Esophagus muscularis mucosa (tissue), 4 donors: Measurements from ENCODE around the gene PRSS50. TPM values are rescaled to one million over a fixed set of nuclear protein-coding genes. Genes with fewer than 3 reads are reported as not detected.
"Not testable (repeated sequence)": the region's sequence is repeated elsewhere in the genome, so short reads cannot be mapped to it uniquely, and the experiment has no call there.

ENCODE experiments used
- DNase-seq: peaks from one replicate; pipeline ENCODE4 v3.0.0-alpha.2; 2017; ENCODE audit errors: extremely low spot score
- H3K27ac ChIP-seq, 4 donors: fragments of 200-600 bp; sonication (generic); replicated peaks in 1 of 4; 1 replicate in 3 of 4; 2 replicates in 1 of 4; pipeline ENCODE4 v1.5.1; 2016 to 2019; ENCODE audit warnings: mild to moderate bottlenecking in 1 of 4
- H3K27me3 ChIP-seq, 4 donors: fragments of 200-600 bp; sonication (generic); one replicate each; pipeline versions ENCODE4 v1.5.1 to v1.6.0; 2016 to 2019
- H3K36me3 ChIP-seq, 4 donors: fragments of 200-600 bp; sonication (generic); one replicate each; pipeline ENCODE4 v1.5.1; 2016 to 2019
- H3K4me1 ChIP-seq, 4 donors: fragments of 200-600 bp; sonication (generic); one replicate each; pipeline ENCODE4 v1.5.1; 2016 to 2019
- H3K4me3 ChIP-seq, 4 donors: fragments of 200-600 bp; sonication (generic); 1 replicate in 2 of 4; 2 replicates in 2 of 4; pipeline ENCODE4 v1.5.1; 2016 to 2019; ENCODE audit warnings: mild to moderate bottlenecking in 4 of 4, moderate library complexity in 1 of 4
- H3K9me3 ChIP-seq, 4 donors: fragments of 200-600 bp; sonication (generic); 1 replicate in 3 of 4; 2 replicates in 1 of 4; pipeline ENCODE4 v1.5.1; 2016 to 2019
- CTCF ChIP-seq, 3 experiments: fragments of 200-600 bp in 2 of 3; fragments of 450-650 bp in 1 of 3; sonication (generic) in 2 of 3; IDR thresholded peaks; one replicate each; pipeline ENCODE4 v1.5.1; 2017 to 2019; ENCODE audit warnings: antibody characterized with exemption in 3 of 3, mild to moderate bottlenecking in 2 of 3, moderate library complexity in 1 of 3
- EP300 ChIP-seq: sonication (generic); formaldehyde crosslinking; IDR thresholded peaks from one replicate; pipeline ENCODE4 v1.6.1; 2017; ENCODE audit warnings: antibody characterized with exemption
- POLR2A ChIP-seq: fragments of 450-650 bp; IDR thresholded peaks from one replicate; pipeline ENCODE4 v1.6.1; 2017; ENCODE audit warnings: antibody characterized with exemption, moderate library complexity, mild to moderate bottlenecking, low read depth
- POLR2AphosphoS5 ChIP-seq, 2 donors: sonication (generic); formaldehyde crosslinking; IDR thresholded peaks; one replicate each; pipeline ENCODE4 v1.6.1; 2017; ENCODE audit warnings: antibody characterized with exemption in 2 of 2
- WGBS: methylation state at CpG from one replicate; pipeline ENCODE4 v1.1.5; 2018; 5-methylcytosine and 5-hydroxymethylcytosine counted together
- intact Hi-C: fragments of 100-400 bp; cut with DNase I; formaldehyde crosslinking; loops from one replicate; pipeline ENCODE4 v1.15.1; 2023
- total RNA-seq, 4 donors: library from RNA; depleted of rRNA; stranded (reverse); fragments of >200 nt; gene quantifications; one replicate each; pipeline versions ENCODE4 v1.1.0 to v1.2.1, GENCODE V29; 2016

PRSS50 gene
- total RNA-seq, 4 donors from 2014 or later: 0.32 to 0.46 (median 0.42) TPM; not detected in 1

GRCh38 chr3:46756642-46757041 lies 39.0 kb upstream of the PRSS50 start:
- DNase-seq: no peak
- H3K27ac ChIP-seq: no peak overlapping the region
- H3K4me1 ChIP-seq: no peaks in the 10 kb centered on the region
- H3K36me3 ChIP-seq: no peaks in the 10 kb centered on the region
- no peak overlapping the region for H3K4me3 ChIP-seq
- intact Hi-C loops: no loop called here
- 93% methylated on average over 16 of the region's 31 CpGs for WGBS
- no peaks in the 10 kb centered on the region for H3K9me3 ChIP-seq
- H3K27me3 ChIP-seq: no peaks in the 10 kb centered on the region
- TF ChIP-seq POLR2AphosphoS5 (IDR thresholded peaks at IDR 0.05) (no peak), POLR2A (no peak), CTCF (IDR thresholded peaks at IDR 0.05) (no peak), EP300 (no peak)

GRCh38 chr3:46755646-46756045 lies 38.0 kb upstream of the PRSS50 start:
- no peaks in the 10 kb centered on the region for H3K27me3 ChIP-seq
- intact Hi-C loops: no loop called here
- WGBS: 88% methylated on average over 6 of the region's 6 CpGs
- no peaks in the 10 kb centered on the region for H3K9me3 ChIP-seq
- no peak for DNase-seq
- H3K4me1 ChIP-seq: no peaks in the 10 kb centered on the region
- H3K36me3 ChIP-seq: no peaks in the 10 kb centered on the region
- no peak overlapping the region for H3K27ac ChIP-seq
- H3K4me3 ChIP-seq: no peak overlapping the region
- no peak for TF ChIP-seq POLR2A
- no peak for TF ChIP-seq CTCF (IDR thresholded peaks at IDR 0.05)
- TF ChIP-seq EP300: no peak
- TF ChIP-seq POLR2AphosphoS5 (IDR thresholded peaks at IDR 0.05): no peak

GRCh38 chr3:46753127-46753526 lies 35.5 kb upstream of the PRSS50 start:
- intact Hi-C loops, H3K9me3 ChIP-seq, DNase-seq, H3K4me1 ChIP-seq, H3K4me3 ChIP-seq, H3K27me3 ChIP-seq, H3K36me3 ChIP-seq, H3K27ac ChIP-seq: not testable (repeated sequence)
- WGBS: 100% methylated on average over 3 of the region's 6 CpGs

DNA sequence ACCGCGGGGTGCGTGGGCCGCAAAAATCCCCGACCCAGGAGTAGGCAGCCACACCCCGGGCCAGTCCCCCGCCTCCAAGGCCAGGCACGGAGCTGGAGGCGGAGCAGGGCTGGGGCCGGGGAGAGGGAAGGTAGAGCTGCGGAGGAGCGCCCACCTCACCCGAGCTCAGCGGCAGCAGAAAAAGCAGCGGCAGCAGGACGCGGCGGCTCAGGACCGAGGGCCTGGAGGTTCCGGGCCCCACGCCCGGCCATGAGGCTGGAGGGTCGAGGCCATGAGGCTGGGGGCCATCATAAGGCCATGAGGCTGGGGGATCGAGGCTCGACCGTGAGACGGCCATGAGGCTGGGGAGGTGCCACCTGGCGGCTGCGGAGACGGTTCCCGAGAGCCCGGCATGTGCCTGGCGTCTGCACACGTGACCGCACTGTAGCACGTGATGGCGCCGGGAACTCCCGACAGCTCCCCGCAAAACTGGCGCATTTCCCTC lies 32.9 kb upstream of the PRSS50 start:
- Histone ChIP-seq H3K36me3 (no peaks in the 10 kb centered on the region), H3K27me3 (no peaks in the 10 kb centered on the region), H3K4me3 (no peak overlapping the region), H3K9me3 (no peaks in the 10 kb centered on the region), H3K4me1 (no peaks in the 10 kb centered on the region), H3K27ac (no peak overlapping the region)
- no peak for DNase-seq
- TF ChIP-seq POLR2AphosphoS5 (IDR thresholded peaks at IDR 0.05) (no peak), CTCF (IDR thresholded peaks at IDR 0.05) (no peak), EP300 (no peak), POLR2A (no peak)
- intact Hi-C loops: no loop called here
- 97% methylated on average over 31 of the region's 41 CpGs for WGBS

- no peaks in the 10 kb centered on the region for H3K4me1 ChIP-seq
- H3K9me3 ChIP-seq: no peaks in the 10 kb centered on the region
- intact Hi-C loops: no loop called here
- H3K36me3 ChIP-seq: no peaks in the 10 kb centered on the region
- H3K27me3 ChIP-seq: no peaks in the 10 kb centered on the region
- H3K4me3 ChIP-seq: no peak overlapping the region
- no peak overlapping the region for H3K27ac ChIP-seq
- TF ChIP-seq POLR2AphosphoS5 (IDR thresholded peaks at IDR 0.05) (no peak), POLR2A (no peak), CTCF (IDR thresholded peaks at IDR 0.05) (no peak), EP300 (no peak)
- WGBS: 77% methylated on average over 4 of the region's 4 CpGs
- DNase-seq: no peak
These were observed 31.5 kb upstream of the PRSS50 start for GRCh38 chr3:46749129-46749528.
